ENCODE results near the gene GOLGA3.
"Not testable (repeated sequence)": the region's sequence is repeated elsewhere in the genome, so short reads cannot be mapped to it uniquely, and the experiment has no call there.

GOLGA3 gene

DNA sequence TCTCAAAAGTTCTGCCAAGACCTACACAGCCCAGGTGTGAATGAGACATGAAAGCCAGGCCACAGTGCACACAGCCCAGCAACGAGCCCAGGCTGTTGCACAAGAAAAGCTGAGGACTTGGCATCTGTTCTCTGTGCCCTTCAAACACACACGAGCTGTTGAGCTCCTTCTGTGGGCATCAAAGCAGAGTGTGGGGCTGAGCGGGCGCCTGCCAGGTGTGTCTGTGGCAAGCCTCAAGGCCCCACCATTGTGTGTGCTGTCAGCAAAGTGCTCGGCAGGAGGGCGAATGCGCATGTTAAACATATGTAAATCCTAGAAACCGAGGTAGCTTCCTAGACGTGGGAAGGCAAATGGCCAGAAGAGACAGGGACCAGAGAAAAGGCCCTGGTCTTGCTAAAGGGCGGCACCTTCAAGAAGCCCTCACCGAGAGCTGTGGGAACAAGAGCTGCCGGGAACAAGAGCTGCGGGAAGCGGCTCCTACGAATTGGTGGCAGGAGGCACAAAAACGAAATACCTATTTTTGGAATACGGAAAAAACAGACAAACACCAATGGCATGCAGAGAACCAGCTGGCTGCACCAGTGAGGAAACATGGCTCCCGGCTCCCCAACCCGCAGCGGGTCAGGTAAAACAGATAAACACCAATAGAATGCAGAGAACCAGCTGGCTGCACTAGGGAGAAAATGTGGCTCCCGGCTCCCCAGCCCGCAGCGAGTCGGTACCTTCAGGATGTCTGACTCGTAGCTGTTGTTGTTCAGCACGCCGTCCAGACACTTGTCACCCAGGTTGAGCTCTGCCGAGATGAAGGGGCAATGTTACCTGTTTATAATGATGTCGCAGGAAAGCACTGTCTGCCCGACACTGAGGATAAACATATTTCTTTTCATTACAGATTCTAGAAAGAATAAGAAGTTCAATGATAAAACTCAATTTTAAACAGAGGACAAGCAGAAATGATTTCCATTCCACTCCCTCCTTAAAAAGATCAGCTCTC is 19.0 kb upstream of the GOLGA3 start:
- DNase-seq: peak in 1 of 2 donors; percentile 23

DNA sequence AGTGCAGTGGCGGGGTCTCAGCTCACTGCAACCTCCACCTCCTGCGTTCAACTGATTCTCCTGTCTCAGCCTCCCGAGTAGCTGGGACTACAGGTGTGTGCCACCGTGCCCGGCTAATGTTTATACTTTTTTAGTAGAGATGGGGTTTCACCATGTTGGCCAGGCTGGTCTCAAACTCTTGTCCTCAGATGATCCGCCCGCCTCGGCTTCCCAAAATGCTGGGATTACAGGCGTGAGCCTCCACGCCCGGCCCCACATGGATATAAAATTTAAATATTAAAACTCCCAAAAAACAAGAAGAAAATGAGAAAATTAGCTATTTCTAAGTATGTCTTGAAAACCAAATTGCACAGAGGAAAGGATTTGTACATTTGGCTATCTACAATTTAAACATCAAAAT is 16.0 kb upstream of the GOLGA3 start:
- not testable (repeated sequence) for DNase-seq

DNA sequence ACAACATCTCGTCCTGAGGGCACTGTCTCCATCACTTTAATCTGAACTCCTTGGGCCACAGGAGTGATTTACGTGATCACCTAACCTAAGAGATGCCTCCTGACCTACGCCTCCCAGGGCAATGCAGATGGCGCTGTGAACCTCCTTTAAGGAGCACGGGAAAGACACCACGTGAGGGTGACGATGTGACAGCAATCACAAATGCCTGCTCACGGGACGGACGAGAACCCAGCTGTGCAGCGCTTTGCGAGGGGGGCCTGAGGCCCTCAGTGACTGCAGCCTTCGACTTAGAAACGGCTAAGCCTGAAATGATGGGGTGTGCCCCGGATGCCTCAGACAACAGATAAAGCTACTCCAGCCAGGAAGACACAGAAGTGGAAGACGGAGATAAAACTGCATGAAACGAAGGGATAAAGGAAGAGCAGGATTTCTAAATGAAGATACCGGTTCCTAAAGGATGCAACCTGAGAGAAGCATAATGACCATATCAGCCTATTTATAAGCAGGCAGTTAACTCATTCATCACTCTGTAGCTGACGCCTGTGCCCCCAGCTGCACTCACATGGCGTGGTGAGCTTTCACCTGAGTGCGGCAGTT is 13.9 kb upstream of the GOLGA3 start:
- no peak for DNase-seq

DNA sequence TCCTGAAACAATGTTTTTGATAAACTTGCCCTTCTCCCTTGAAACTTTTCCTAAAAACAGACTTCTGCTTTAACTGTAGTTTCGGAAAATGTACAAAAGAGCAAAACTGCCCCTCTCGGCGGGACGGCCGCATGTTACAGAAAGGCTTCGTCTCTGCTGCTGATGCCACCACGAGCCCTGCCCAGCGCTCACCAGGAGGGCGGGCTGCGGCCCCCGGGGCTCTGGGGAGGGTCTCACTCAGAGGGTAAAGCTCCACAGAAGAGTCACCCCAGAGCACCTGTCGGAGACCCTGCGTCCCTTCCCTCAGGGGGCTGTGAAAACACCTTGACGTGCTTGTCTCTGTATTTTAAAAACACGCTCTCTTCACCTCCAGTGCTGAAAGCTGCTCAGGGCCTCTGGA is 12.5 kb upstream of the GOLGA3 start:
- DNase-seq: no peak

DNA sequence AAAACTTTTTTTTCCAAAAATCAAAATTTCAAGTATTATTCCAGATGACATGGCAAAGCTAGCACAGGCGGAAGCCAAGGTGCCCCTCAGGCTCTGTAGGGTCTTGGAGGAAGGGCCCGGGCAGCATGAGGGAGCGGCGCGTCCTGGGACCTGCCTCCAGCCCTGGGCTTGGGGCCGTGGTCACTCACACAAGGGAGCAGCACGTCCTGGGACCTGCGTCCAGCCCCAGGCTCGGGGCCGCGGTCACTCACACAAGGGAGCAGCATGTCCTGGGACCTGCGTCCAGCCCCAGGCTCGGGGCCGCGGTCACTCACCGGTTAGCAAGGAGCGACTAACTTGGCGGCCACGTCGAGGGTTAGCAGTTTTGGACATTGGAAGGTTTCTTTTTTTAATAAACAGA is 11.9 kb upstream of the GOLGA3 start:
- DNase-seq: no peak

DNA sequence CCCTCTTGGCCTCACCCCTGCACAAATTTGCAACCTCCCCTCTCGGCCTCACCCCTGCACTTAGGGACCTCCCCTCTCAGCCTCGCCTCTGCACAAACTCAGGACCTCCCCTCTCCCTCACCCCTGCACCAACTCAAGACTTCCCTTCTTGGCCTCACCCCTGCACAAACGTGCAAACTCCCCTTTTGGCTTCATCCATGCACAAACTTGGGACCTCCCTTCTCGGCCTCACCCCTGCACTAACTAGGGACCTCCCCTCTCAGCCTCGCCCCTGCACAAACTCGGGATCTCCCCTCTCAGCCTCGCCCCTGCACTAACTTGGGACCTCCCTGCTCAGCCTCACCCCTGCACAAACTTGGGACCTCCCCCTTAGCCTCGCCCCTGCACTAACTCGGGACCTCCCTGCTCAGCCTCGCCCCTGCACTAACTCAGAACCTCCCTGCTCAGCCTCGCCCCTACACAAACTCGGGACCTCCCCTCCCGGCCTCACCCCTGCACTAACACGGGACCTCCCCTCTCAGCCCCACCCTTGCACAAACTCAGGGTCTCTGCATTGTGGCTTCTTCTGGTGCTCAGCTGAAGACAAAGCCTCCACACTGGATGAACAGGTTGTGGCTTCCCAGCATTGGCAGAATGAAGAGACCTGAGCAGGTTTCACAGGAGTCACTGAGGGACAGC is 11.0 kb upstream of the GOLGA3 start:
- DNase-seq: no peak

DNA sequence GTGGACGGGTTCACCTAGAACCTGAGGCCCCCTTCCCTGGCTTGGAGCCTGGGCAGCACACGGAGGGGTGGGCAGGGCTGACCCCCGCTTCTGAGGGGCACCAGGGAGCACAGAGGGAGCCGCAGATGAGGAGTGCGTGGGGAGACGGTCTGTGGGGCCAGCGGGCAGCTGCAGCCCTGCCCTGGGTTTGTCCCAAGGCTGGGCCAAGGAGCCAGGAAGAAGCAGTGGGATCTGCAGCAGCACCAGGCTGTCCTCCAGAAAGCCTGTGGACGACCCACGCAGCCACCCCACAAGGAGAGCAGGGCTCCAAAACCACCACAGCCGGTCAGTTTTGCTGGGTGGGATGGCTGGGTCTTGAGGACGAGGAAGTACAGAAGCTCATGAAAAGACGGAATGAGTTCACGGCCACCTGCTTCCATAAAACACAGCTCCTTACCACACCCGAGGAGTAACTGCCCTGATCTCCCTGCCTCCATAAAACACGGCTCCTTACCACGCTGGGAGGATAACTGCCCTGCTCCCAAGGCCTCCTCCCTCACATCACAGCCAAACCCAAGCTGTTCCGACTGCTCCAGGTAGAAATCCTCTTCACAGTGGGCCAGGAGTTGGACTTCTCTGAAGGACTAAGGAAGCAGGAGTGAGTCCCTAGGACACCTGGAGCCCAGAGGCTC is 9.9 kb upstream of the GOLGA3 start:
- DNase-seq: no peak

DNA sequence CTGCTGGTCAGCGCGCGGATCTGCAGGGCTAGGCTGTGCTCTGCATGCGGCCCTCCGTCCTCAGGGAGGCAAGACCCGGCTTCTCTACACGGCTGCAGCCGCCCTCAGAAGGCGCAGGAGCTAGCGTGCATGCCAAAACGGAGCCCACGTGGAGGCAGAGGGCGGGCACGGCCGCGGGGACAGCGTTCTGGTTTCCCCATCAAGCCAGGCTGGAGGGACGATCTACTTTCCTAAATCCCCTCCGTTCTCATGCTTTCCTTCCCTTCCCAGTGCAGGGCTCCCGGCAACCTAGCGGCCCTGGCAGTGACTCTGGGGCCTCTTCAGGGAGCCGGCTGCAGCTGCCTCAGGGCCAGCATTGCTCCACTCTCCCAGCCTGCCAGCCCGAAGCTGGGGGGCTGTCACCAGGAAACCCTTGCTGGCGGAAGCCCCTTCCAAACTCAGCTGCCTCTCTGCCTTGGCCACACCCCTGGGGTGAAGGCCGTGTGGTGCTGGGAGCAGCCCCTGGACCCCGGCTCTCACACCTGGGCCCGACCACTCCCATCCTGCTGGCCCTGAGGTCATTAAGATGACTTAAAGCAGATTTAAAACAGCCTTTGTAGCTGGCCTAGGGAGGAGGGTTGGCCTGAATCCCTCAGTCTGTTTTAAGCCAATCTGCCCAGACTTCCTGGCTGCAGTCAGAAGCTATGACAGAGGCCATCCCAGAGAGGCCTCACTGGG is 9.2 kb upstream of the GOLGA3 start:
- no peak for DNase-seq

DNA sequence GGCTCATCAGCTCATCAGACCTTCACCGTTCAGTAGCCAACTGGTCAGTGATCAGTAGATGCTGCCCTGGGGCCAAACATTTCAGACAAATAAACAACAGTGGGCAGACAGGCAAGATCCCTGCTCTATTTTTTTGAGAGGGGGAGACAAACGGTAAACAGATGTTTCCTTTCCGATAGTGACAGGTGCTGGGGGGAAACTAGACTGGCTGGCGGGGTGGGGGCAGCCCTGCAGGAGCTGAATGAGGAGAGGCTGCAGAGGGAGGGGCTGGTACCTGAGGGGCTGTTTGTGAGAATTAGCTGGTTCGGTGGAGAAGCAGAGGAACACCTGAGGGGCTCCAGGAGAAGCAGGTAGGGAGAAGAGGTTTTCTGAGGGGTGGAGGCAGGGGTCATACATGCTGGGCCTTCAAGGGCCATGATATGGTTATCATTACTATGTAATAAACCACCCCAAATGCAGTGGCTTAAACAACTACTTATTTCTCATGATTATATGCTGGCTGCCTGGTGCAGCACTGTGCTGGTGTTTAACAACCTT is 8.2 kb upstream of the GOLGA3 start:
- no peak for DNase-seq

DNA sequence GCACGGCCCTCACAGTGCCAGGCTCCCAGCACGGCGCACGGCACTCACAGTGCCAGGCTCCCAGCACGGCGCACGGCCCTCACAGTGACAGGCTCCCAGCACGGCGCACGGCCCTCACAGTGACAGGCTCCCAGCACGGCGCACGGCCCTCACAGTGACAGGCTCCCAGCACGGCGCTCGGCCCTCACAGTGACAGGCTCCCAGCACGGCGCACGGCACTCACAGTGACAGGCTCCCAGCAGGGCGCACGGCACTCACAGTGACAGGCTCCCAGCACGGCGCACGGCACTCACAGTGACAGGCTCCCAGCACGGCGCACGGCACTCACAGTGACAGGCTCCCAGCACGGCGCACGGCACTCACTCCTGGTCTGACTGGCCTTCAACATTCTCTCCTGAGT is 7.6 kb upstream of the GOLGA3 start:
- not testable (repeated sequence) for DNase-seq

DNA sequence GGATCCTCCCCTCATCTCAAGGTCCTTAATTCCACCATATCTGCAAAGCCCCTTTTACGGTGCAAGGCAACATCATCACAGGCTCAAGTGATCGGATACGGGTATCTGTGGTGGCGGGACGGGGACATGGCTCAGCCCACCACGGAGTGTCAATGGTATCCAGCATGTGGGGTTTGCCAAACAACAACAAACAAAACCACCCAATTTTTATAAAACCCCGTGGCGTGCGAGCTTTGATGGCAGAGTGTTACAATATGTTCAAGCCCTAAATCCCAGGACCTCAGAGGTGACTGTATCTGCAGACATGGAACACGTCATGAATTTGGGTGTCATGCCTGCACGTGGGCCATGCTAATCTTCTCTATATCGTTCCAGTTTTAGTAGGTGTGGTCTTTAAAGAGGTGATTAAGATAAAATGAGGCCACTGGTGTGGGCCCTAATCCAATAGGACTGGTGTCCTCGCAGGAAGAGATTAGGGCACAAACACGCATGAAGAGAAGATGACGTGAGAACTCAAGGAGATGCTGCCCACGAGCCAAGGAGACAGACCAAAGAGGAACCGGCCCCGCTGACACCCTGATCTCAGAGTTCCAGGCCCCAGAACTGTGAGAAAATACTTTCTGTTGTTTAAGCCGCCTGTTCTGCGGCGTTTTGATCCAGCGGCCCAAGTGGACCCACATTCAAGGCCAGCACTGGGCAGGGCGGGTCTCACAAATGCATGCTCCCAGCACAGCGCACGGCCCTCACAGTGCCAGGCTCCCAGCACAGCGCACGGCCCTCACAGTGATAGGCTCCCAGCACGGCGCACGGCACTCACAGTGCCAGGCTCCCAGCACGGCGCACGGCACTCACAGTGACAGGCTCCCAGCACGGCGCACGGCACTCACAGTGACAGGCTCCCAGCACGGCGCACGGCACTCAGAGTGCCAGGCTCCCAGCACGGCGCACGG is 6.7 kb upstream of the GOLGA3 start:
- no peak for DNase-seq

DNA sequence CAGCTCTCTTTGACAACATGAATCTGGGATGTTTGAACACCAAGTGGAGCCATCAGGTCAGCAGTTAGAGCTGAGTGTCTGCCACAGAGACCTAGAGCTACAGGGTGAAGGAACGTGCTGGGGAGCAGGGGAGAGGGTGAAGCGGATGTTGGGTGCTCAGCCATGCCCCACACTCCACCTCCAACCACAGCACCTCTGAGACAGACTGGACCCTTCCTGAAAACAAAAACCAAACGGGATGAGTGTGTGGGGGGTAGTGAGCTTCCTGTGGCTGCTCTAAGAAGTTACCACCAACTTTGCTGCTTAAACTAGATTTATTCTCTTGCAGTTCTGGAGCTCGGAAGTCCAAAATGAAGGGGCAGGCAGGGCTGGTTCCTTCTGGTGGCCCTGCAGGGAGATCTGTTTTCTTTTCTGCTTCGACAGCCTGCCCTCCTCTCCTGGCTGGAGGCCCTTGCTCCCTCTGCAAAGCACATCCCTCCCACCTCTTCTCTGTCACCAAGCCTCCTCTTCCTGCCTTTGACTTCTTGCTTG is 5.6 kb upstream of the GOLGA3 start:
- peak in 1 of 2 donors; percentile 15 for DNase-seq

DNA sequence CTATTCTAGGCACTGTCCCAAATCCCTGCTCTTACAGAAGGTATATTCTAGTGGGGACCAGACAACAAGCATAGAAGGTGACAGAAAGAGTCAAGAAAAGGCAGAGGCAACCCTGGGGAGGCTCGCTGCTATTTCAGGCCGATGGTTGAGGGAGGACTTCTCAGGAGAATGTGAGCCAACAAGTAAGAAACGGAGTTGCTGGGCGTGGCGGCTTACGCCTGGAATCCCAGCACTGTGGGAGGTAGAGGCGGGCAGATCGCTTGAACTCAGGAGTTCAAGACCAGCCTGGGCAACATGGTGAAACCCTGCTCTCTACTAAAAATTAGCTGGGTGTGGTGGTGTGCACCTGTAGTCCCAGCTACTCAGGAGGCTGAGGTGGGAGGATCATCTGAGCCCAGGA is 4.7 kb upstream of the GOLGA3 start:
- no peak for DNase-seq

DNA sequence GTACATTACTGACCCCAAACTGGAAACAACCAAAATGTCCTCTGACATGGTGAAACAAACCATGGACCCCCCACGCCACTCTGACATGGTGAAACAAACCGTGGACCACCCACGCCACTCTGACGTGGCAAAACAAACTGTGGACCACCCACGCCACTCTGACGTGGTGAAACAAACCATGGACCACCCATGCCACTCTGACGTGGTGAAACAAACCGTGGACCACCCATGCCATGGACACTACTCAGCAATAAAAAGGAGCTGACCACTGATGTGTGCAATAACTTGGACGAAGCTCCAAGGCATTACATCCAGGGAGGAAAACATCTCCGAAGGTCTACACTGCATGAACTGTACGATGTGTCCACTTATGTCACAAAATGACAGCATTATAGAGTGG is 3.1 kb upstream of the GOLGA3 start:
- DNase-seq: no peak

DNA sequence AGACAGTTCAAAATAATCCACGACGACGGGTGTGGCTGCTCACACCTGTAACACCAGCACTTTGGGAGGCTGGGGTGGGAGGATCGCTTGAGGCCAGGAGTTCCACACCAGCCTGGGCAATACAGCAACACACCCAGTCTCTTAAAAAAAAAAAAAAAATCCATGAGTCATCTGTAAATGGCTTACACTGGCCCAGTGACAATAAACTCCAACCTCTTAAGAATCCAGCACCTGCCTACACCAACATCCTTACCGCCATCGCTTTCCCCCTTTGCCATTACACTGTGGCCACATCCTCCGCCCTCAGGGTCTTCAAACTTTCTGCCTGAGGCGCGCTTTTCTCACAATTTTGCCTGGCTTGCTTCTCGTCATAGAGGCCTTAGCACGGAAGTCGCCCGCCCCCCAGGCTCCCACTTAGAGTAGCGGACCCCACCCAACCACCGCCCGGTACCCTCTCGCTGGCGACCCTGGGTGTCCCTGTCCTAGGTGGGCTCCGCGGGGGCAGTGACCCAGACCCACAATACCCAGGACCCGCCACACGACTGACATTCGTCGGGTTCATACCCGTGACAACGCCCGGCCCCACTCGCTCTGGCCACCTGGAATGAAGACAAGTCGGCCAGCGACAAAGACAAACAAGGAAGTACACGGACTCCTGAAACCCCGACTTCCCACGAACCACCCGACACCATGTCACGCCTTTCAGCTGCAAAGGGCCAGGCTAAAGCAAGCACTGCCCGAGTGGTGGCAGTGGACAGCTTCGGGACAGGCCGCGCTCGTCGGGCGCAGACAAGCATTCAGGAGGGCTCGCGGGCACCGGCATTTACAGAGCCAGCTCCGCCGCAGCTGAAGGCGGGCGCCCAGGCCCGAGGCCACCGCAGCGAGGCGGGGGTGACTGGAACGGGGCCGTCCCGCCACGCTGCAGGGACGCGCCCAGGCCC is 636 bp downstream of the GOLGA3 start:
- DNase-seq: peak in 1 of 2 donors; percentile 32

DNA sequence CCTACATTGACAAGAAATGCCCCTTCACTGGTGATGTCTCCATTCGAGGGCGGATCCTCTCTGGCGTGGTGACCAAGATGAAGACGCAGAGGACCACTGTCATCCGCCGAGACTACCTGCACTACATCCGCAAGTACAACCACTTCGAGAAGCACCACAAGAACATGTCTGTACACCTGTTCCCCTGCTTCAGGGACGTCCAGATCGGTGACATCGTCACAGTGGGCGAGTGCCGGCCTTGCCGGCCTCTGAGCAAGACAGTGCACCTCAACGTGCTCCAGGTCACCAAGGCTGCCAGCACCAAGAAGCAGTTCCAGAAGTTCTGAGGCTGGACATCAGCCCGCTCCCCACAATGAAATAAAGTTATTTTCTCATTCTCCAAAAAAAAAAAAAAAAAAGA is 2.8 kb downstream of the GOLGA3 start:
- no peak for DNase-seq

DNA sequence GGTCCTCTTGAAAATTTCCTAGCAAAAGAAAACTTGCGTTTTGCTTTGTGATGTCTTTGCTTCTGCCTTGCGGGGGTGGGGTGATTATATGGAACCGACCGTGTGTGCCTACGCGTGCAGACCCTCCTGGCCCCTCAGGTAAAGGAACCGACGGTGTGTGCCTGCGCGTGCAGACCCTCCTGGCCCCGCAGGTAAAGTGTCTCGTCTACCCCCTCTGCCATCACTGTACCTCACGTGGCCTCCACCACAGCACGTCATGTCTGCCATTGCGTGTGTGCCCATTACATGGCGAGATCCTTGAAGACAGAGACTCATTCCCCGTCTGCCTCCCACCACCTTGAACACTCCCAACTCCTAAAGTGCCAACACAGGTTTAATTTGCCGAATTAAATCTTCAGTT is 3.6 kb downstream of the GOLGA3 start:
- no peak for DNase-seq

DNA sequence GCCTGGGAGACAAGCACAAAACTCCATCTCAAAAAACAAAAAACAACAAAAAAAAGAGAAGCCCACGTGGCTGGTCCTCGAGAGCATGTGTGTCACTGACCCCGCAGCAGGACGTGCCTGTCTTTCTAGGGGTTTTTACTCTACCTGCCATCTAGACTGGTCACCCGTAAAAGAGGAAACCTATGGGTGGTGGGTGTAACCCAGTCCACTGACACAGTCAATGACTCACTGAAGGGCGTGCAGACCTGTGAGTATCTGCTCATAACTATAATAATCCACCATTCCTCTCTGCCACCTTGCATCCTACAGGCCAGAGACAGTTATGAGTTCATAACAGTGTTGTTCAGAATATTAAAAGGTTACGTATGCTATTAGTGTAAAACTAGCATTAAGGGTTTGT is 4.6 kb downstream of the GOLGA3 start:
- DNase-seq: no peak

DNA sequence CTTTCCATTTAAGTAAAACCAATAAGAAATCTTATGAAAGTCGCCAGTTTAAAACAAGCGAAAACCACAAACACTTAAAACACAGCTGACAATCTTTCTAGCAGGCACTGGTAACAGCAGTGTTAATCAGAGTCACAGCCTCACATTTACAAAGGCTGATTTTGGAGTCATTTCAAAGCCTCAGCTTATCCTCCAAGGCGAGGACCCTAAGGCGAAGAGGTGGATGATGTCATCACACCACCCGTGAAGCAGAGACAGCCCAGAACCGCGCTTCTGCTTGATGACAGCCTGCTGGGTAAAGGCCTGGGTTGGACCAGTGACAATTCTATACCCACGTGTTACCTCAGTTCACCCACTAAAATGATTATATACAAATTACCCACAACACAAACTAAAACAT is 10.1 kb downstream of the GOLGA3 start:
- peak in 1 of 2 donors; percentile 21 for DNase-seq

DNA sequence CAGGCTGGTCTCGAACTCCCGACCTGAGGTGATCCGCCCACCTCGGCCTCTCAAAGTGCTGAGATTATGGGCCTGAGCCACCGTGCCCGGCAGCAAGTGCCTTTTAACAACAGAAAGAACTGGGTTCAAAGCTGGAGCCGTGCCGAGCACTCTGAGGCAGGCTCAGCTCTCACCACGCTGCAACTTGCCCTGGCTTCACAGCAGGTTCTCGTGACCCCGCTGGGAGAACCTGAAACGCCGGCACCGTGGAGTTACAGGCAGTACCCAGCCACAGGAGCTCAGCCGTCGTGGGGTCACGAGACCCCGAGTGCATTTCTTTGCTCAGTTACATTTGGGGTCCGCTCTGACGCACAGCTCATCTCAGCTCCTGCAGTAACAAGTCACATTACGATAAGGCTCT is 14.4 kb downstream of the GOLGA3 start:
- no peak for DNase-seq

Measured in CD4-positive, alpha-beta T cell treated with Interleukin-4 for 1 hour (primary cell).